GM23338 (cell line): ENCODE results near the gene TSPAN13.

Source experiments
- CREB1 ChIP-seq: fragments of 250-450 bp; sonication (Bioruptor Pico); IDR thresholded peaks from 2 replicates; pipeline ENCODE4 v1.5.0; 2020; ENCODE audit warnings: low read depth, mild to moderate bottlenecking, moderate library complexity
- EZH2 ChIP-seq: fragments of 200-600 bp; sonication (generic); IDR thresholded peaks from one replicate; pipeline ENCODE4 v1.8.0; 2017; ENCODE audit warnings: antibody characterized with exemption, mild to moderate bottlenecking, low read depth; ENCODE audit not compliant: unreplicated experiment
- EZH2phosphoT487 ChIP-seq: fragments of 200-600 bp; sonication (generic); IDR thresholded peaks from one replicate; pipeline ENCODE4 v1.8.1; 2018; ENCODE audit warnings: antibody characterized with exemption; ENCODE audit not compliant: unreplicated experiment
- STAT1 ChIP-seq: IDR thresholded peaks from one replicate; pipeline ENCODE4 v1.6.1; 2016; ENCODE audit warnings: antibody characterized with exemption; ENCODE audit not compliant: unreplicated experiment
- TF ChIP-seq, protein P1 (sequence below), 2 experiments: fragments of 200-600 bp in 1 of 2; sonication (generic) in 1 of 2; conservative IDR thresholded peaks; 2 replicates each; pipeline versions ENCODE4 v1.5.1 to v1.6.1; 2016 to 2017; ENCODE audit warnings: antibody characterized with exemption in 2 of 2, low read depth in 2 of 2, mild to moderate bottlenecking in 2 of 2, moderate library complexity in 1 of 2
- TF ChIP-seq, protein P2 (sequence below): IDR thresholded peaks from one replicate; pipeline ENCODE4 v1.6.1; 2018; ENCODE audit warnings: antibody characterized with exemption; ENCODE audit not compliant: unreplicated experiment
- TF ChIP-seq, protein P3 (sequence below): IDR thresholded peaks from 2 replicates; pipeline ENCODE4 v1.6.1; 2016; ENCODE audit warnings: antibody characterized with exemption

DNA sequence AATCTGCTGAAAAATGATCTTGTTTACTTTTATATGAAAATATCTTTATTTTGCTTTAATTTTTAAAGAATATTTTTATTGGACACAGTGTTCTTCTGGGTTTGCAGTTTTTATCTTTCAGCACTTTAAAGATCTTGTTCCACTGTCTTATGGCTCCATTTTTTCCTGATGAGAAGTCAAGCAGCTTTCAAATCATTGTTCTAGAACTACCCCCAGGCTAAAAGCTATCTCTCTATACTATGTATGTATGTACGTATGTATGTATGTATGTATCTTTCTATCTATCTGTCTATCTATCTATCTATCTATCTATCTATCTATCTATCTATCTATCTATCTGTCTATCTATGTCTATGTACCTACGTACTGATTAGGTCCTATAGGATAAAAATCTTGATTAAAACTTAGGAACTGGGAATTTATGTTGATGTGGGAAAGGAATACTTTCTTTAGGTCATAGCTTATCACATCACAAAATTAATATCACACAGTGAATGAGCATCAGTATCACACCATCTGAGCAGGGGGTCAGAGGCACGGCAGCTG, 35.4 kb upstream of the TSPAN13 start:
- TF ChIP-seq EZH2: no peak
- TF ChIP-seq, protein P1, sequence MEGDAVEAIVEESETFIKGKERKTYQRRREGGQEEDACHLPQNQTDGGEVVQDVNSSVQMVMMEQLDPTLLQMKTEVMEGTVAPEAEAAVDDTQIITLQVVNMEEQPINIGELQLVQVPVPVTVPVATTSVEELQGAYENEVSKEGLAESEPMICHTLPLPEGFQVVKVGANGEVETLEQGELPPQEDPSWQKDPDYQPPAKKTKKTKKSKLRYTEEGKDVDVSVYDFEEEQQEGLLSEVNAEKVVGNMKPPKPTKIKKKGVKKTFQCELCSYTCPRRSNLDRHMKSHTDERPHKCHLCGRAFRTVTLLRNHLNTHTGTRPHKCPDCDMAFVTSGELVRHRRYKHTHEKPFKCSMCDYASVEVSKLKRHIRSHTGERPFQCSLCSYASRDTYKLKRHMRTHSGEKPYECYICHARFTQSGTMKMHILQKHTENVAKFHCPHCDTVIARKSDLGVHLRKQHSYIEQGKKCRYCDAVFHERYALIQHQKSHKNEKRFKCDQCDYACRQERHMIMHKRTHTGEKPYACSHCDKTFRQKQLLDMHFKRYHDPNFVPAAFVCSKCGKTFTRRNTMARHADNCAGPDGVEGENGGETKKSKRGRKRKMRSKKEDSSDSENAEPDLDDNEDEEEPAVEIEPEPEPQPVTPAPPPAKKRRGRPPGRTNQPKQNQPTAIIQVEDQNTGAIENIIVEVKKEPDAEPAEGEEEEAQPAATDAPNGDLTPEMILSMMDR (conservative IDR thresholded peaks at IDR 0.05; ENCODE audit: low read depth in 2 of 2): no peak
- TF ChIP-seq, protein P2, sequence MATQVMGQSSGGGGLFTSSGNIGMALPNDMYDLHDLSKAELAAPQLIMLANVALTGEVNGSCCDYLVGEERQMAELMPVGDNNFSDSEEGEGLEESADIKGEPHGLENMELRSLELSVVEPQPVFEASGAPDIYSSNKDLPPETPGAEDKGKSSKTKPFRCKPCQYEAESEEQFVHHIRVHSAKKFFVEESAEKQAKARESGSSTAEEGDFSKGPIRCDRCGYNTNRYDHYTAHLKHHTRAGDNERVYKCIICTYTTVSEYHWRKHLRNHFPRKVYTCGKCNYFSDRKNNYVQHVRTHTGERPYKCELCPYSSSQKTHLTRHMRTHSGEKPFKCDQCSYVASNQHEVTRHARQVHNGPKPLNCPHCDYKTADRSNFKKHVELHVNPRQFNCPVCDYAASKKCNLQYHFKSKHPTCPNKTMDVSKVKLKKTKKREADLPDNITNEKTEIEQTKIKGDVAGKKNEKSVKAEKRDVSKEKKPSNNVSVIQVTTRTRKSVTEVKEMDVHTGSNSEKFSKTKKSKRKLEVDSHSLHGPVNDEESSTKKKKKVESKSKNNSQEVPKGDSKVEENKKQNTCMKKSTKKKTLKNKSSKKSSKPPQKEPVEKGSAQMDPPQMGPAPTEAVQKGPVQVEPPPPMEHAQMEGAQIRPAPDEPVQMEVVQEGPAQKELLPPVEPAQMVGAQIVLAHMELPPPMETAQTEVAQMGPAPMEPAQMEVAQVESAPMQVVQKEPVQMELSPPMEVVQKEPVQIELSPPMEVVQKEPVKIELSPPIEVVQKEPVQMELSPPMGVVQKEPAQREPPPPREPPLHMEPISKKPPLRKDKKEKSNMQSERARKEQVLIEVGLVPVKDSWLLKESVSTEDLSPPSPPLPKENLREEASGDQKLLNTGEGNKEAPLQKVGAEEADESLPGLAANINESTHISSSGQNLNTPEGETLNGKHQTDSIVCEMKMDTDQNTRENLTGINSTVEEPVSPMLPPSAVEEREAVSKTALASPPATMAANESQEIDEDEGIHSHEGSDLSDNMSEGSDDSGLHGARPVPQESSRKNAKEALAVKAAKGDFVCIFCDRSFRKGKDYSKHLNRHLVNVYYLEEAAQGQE: no peak
- no peak for TF ChIP-seq EZH2phosphoT487
- TF ChIP-seq, protein P3, sequence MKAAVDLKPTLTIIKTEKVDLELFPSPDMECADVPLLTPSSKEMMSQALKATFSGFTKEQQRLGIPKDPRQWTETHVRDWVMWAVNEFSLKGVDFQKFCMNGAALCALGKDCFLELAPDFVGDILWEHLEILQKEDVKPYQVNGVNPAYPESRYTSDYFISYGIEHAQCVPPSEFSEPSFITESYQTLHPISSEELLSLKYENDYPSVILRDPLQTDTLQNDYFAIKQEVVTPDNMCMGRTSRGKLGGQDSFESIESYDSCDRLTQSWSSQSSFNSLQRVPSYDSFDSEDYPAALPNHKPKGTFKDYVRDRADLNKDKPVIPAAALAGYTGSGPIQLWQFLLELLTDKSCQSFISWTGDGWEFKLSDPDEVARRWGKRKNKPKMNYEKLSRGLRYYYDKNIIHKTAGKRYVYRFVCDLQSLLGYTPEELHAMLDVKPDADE: no peak
- no peak for TF ChIP-seq CREB1 (CRISPR knock-in tag)
- no peak for TF ChIP-seq STAT1
